GM18873 (cell line): ENCODE measurements around the gene SZT2.
"Not testable (repeated sequence)": the region's sequence is repeated elsewhere in the genome, so short reads cannot be mapped to it uniquely, and the experiment has no call there.

Experiments
- ATAC-seq: cut with Tn5 transposase; IDR thresholded peaks from one replicate; pipeline ENCODE4 v1.9.1; 2021; ENCODE audit warnings: mild to moderate bottlenecking, moderate library complexity, moderate number of reproducible peaks; ENCODE audit not compliant: unreplicated experiment, low FRiP score

Gene SZT2

DNA sequence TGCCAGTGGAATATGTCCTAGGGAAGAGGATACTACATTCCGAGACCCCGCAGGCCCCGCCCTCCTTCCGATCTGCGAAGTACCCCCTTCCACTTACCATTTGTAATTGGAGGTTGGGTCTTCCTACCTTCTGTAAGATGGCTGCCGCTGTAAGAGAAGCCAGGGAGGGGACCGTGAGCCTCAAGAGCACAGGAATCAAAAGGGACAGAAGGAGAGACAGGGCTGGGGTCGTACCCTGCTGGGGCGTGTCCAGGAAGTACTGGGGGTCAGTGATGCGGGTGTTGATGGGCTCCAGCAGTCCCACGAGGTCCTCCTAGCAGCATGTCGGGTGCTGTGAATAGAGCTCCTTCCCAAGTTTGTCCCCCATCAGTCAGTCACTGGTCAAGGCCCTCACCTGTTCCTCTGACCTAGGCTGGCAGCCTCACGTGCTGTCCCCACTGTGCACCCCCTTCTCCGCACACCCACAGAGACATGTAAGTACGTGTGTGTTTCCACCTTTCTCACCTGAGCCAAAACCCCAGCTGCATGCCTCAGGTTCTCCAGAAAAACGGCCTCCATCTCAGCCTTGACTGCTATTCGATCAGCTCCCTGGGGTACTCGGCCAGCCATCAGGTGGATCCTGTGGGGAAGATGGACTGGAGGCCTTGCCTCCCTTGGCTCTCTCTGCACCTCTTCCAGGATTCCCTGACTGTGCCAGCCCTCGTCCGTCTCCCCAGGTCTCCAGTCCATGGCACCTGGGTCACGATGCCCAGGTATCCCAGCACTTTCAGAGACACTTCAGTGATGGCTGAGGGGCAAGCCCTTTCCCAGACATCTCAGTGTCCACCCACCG is 62.2 kb downstream of the SZT2 start:
- no peak for ATAC-seq

DNA sequence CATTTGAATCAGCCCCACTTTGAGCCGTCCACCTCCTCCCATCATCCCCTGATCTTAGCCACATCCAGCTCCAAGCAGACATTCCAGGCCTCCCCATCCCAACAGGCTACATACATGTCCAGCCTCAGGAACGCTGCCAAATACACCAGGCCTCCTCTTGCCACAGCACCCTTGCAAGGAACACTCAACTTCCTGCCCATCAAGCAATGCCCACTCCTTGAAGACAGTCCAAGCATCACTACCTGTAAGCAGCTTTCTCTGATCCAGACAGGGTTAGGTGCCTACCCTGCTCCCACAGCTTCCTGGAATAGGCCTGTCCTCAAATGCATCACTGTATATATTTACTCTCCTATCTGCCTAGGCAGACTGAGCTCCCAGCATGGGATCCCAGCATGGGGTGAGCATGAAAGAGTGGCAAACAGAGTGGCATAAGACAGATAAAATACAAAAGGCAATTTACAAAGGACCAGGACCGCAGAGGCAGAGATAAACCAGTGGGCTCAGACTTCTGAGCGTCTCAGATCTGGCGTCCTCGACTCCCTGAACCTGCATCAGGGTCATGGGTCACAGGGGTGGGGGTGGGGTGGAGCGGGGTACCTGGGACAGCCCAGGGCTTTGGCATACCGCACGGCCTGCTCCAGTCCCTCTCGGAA is 63.2 kb downstream of the SZT2 start:
- ATAC-seq = no peak

DNA sequence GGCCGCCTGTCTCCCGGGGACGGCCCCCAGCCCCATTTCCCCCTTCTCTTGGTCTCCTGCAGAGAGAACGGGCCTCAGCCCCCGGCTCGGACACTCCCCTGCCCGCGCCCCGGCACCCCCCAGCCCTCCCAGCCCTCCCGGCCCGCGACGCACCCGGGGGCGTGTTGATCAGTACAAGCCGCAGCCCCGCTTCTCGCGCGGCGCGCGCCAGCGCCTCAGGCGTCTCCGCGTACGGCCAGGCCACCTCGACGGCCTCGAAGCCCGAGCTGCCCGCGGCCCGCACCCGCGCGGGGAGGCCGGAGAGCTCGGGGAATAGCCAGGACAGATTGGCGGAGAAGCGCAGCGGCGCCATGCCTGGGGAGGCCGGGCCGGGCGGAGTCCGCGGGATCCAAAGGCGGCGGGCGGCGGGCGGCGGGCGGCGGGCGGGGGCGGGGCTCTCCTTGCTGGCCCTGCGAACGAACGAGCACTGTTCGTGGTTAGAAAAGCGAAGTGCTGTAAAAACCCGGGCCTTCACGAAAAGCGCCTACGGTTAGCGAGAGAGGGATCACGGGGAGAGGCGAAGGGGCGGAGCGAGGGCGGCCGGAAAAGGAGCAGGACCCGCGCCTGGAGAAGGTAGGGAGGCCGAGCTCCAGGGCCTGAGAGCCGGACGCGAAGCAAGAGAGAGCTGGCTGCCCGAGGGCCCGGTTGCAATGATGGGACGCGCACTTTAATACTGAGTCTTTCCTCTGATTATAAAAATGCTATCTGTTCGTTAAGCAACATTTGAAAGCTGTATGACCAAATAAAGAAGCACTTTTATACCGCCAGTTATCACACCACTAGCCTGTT is 64.0 kb downstream of the SZT2 start, which contains the start of gene HYI:
Gene HYI, minus strand, starts transcription at position 490 of the 828 bp plus-strand sequence. Its CDS starts 138 bp downstream, at position 352.
- no peak for ATAC-seq

DNA sequence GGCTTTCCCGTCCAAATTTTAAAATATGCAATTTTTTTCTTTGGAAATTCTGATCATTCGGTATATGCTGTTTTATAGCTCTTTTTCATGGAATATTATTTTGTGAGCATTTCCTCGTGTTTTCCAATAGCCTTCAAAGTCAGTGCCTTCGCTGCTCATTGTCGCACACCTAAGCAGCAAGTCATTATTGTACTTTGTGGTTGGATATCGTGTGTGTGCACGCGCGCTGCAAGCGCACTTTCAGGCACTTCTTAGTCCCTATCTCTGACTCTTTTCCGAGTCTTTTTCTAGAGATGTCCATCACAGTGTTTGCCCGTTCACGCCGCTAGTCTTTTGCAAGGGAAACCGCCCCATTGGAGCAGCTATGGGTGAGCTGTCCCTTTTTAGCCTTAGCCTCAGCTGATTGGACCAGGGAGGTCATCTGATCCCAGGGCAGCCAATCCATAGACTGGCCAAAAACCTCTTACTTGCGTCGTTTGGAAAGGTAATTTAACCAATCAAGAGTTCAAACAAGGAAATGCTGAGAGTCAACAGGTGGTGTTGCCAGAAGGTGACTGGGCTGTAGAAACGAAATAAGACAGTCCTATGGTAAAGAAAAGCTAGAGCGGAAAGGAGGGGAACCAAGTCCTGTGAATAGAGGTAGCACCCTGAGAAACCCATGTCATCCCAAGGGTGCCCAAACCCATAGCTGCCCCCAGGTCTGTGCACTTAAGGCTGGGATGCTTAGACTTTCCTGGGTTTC is 64.7 kb downstream of the SZT2 start:
- ATAC-seq = no peak

DNA sequence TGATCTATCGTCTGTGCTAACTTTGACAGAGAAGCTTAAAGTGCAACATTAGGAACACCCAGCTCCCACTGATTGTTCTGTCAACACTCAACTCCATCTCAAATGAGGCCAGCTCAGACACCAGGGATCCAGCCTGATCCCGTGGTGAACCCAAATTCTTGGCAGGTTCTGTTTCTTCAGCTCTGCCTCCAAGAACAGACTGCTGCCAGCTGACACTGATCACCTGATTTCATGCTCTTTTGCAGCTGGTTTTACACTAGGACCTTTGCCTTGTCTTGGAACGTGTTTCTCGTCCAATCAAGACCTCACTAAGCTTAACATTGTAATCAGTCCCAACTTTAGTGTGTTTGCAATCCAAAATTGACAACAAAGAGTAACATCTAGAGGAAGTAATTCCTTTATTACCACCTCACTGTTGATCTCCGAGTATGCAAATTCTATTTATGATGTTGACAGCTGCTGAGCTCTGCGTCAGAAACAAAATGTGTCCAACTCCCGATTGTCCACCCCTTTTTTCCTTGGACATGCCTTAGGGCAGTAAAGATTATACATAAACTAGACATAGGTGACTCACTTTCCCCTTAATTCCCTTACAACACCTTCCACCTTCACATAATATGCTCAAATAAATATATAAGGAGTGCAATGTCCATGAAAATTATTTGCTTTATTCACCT is 65.7 kb downstream of the SZT2 start:
- no peak for ATAC-seq

DNA sequence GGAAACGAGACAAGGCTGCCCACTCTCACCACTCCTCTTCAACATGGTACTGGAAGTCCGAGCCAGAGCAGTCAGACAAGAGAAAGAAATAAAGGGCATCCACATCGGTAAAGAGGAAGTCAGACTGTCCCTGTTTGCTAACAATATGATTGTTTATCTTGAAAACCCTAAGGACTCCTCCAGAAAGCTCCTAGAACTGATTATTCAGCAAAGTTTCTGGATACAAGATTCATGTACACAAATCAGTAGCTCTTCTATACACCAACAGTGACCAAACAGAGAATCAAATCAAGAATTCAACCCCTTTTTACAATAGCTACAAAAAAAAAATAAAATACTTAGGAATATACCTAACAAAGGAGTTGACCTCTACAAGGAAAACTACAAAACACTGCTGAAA is 68.7 kb downstream of the SZT2 start:
- ATAC-seq = not testable (repeated sequence)

DNA sequence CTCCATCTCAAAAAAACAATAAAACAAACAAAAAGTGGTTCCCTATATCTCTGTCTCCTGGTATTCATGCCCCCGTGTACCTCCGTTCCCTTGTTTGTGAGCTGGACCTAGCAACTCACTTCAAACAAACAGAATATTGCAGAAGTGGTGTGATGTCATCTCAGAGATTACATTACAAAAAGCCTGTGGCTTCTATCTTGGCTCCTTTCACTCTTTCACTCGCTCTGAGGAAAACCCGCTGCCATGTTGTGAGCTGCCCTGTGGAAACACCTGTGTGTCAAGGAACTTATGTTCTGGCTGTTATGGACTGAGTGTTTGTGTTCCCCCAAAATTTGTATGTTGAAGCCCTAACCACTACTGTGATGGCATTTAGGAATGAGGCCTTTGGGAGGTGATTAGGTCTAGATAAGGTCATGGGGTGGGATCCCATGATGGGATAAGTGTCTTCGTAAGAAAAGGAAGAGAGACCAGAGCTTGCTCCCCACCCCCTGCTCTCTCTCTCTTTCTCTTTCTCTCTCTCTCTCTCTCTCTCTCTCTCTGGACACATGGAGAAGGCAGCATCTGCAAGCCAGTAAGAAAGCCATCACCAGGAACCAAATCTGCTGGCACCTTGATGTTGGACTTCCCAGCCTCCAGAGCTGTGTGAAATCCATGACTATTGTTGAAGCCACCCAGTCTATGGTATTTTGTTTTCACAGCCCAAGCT is 71.4 kb downstream of the SZT2 start:
- ATAC-seq = no peak

DNA sequence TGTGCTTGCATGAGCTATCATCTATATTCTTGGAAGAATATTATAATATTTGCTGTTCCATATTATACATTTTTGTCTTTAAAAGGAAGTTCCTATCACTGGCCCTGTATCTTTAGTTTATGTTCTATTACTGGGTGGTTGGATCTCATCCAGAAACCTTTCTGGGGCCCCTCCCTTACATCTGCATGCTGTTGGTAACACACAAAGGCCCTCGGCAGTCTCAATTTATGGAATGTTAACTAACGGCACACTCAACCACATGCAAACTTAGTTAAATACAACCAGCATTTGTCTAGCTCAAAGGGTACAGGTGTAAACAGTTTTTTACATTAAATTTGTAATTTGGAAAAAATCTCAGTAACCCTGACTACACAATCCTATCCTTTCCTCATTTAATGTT is 73.8 kb downstream of the SZT2 start:
- ATAC-seq = no peak

DNA sequence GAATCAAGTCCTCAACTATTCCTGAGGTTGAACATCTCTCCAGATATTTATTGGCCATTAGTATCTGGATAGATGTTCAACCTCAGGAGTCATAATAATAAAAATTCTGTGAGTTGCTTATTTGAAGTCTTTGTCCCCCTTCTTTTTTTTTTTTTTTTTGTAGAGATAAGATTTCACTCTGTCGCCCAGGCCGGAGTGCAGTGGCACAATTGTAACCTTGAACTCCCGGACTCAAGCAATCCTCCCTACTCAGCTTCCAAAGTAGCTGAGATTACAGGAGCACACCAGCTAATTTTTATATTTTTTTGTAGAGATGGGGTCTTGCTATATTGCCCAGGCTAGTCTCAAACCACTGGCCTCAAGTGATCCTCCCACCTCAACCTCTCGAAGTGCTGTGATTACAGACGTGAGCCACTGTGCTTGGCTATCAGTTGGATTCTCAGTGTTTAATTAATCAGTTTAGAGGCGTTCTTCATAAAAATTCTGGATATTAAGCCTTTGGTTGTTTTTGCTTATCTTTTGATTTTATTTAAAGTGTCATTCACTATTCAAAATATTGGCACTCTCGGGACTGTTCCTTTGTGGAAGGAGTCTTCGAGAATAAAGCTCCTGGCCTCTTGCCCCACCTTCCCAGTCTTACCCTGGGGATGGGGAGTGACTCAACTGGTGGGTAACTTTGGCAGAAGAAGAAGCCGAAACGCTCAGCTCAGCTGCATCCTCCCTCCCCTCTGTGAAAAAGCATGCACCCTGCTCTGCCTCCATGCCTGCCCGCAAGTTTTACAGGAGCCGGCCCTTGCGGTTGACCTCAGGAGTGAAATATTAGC is 75.2 kb downstream of the SZT2 start:
- ATAC-seq = no peak

DNA sequence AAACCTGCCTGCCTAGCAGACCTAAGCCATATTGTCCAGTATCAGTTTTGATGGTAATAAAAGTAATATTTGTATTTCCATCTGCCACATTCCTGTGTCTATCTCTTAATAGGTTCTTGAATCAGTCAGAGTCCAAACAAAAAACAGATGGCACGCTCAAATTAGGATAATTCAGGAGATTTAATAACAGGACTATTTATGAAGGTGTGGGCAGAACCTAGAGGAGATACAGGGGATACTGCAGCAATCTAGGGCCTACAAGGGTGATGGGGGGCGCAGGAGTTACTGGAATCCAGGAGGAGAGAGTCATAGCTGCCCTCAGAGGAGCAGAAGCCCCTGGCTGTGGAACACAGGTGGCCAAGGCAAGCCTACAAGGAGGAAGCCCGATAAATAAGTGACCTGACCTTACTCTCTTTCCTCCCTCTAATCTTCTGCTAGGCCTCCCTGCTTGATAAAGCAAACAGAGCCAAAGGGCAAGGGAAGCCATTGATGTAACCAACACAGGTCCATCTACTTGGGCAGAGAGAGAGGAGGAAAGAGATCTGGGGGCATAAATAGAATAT is 75.9 kb downstream of the SZT2 start:
- no peak for ATAC-seq

DNA sequence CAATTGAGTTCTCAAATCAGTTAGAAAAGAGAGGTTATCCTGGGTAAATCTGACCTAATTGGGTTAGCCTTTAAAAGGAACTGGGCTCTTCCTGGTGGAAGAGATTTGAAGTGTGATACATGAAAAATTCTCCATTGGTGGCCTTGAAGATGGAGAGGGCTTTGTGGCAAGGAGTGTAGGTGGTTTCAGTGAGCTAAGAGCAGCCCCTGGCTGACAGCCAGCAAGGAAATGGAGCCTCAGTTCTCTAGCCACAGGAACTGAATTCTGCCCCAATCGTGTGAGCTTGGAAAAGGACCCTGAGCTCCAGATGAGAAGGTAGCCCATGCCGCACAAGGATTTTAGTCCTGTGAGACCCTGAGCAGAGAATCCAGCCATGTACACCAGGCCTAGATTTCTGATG is 76.7 kb downstream of the SZT2 start:
- no peak for ATAC-seq

DNA sequence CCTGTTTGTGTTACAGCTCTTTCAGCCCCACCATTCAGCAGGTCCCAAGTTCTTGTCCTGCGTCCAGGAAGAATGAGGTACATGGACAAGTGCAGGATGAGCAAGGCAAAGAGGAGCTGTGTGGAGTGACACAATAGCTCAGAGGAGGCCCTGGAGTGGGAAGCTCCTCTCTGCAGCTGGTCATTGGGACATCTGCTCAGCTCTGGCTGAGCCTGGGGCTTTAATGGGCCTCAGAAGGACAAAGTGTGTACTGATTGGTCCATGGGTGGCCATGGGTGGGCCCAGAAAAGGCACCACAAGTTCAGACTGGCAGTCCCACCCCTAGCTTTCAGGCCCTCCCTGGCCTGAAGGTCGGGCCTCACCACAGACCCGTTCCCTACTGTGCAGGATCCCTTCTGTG is 78.7 kb downstream of the SZT2 start:
- no peak for ATAC-seq

DNA sequence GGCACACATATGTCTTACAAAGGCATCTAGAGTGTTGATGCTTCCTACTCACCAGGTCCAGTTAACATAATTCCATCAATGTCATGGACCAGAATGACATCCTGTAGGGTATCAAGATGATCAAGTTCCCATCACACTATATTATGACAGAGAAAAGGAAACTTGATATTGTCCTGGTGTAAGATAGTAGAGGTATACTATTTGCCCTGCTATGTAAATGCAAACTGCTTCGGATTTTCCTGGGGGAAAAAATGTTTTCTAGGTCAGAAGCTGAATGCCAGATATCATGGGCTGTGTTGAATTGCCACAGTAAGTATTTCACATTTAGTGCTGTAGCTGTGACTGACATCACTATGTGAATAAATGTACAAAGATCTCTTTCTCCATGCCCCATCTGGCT is 80.2 kb downstream of the SZT2 start:
- ATAC-seq = no peak

DNA sequence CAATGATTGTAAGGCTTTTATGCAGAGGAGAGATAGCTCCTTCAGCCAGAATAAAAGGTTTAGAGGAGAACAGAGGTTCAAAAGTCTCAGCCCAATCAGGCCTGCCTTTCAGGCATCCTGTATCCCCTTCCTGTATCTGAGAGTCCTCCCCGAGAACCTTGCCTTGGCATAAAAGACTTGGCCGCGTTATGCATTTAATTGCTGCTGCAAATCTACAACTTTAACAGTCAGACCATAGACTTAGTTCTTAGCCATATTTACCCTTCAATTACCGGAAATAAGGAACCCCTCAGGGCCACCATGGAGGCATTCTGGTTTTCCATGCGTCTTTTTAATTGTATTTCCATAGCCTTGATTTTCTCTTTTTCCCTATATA is 82.4 kb downstream of the SZT2 start:
- ATAC-seq = no peak

DNA sequence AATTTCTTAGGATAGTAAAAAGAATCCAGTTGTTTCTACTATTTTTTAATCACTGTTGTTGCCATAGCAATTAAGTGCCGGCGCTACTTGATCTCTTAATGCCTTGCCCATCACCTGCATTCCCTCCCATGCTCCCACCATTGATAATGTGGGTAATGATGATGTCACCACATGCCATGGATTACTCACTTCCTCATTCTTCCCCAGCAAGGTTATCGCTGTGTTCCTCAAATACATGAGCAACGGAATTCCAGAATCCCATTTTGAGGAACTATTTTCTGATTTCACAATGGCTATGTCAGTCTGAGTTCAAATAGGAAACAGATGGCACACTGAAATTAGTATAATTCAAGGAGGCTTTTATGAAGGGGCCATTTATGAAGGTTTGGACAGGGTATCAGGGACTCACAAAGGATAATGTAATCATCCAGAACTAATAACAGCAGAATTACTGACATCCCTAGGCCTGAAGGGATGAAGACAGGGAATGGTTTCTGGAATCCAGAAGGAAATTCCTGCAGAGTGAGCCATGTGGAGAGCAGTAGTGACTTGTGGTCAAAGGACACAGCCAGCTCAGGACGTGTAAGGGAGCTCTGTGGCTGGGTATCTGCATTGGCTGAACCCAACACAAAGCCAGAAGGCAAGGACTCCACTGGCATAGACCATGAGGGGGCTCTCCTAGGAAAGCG is 82.9 kb downstream of the SZT2 start:
- ATAC-seq = not testable (repeated sequence)

DNA sequence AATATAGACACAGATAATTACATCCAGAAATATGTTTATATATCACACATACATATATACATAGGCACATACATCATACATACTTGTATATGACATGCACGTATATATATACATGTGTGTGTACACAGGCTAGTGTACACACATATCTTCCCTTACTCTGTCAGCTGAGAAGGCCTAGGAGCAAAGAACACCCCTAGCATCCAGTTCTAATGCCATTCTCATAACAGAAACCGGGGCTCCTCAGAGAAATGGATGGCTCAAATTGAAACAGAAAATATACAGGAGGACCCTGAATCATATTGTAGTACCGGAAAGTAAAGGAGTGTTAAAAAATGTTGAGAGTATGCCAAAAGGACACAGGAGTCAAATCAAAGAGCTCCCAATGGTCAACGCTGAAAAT is 83.8 kb downstream of the SZT2 start:
- ATAC-seq = no peak

DNA sequence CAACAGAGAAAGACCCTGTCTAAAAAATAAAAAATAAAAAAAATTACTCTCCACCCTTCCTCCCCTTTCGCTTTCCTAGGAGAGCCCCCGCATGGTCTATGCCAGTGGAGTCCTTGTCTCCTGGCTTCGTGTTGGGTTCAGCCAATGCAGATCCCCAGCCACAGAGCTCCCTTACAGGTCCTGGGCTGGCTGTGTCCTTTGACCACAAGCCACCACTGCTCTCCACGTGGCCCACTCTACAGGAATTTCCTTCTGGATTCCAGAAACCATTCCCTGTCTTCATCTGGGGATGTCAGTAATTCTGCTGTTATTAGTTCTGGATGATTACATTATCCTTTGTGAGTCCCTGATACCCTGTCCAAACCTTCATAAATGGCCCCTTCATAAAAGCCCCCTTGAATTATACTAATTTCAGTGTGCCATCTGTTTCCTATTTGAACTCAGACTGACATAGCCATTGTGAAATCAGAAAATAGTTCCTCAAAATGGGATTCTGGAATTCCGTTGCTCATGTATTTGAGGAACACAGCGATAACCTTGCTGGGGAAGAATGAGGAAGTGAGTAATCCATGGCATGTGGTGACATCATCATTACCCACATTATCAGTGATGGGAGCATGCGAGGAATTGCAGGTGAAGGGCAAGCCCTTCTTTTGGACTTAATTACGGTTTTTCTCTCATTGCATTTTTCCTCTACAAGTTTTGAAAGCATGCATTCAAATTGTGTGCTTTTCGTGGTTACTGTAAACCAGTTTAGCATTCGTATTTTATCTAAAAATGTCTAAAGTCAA is 86.1 kb downstream of the SZT2 start:
- ATAC-seq = not testable (repeated sequence)
